GM21737 (cell line): ENCODE measurements around the gene MYO1G.
"Not testable (repeated sequence)": the region's sequence is repeated elsewhere in the genome, so short reads cannot be mapped to it uniquely, and the experiment has no call there.

Experiments used
- ATAC-seq: cut with Tn5 transposase; IDR thresholded peaks from one replicate; pipeline ENCODE4 v1.9.1; 2021; ENCODE audit warnings: mild to moderate bottlenecking, moderate library complexity; ENCODE audit not compliant: unreplicated experiment

Gene MYO1G

GRCh38 chr7:44944821-44945220 lies 34.0 kb downstream of the MYO1G start:
- no peak for ATAC-seq

GRCh38 chr7:44943631-44944030 lies 35.2 kb downstream of the MYO1G start:
- no peak for ATAC-seq

- no peak for ATAC-seq
Observed at GRCh38 chr7:44937426-44937825, 41.4 kb downstream of the MYO1G start.

GRCh38 chr7:44936322-44936721 lies 42.5 kb downstream of the MYO1G start:
- no peak for ATAC-seq

GRCh38 chr7:44935583-44935982 lies 43.2 kb downstream of the MYO1G start:
- ATAC-seq = no peak

GRCh38 chr7:44935016-44935415 lies 43.8 kb downstream of the MYO1G start:
- no peak for ATAC-seq

- ATAC-seq = not testable (repeated sequence)
Observed at GRCh38 chr7:44934510-44934909, 44.3 kb downstream of the MYO1G start.

GRCh38 chr7:44930921-44931320 lies 47.9 kb downstream of the MYO1G start:
- no peak for ATAC-seq

- no peak for ATAC-seq
Observed at GRCh38 chr7:44922351-44922694, 56.5 kb downstream of the MYO1G start.

- ATAC-seq = peak; percentile 89
Observed at GRCh38 chr7:44921607-44922350, 57.0 kb downstream of the MYO1G start.

GRCh38 chr7:44920119-44920518 lies 58.7 kb downstream of the MYO1G start:
- ATAC-seq = no peak

GRCh38 chr7:44918029-44918428 lies 60.8 kb downstream of the MYO1G start:
- ATAC-seq = no peak

- no peak for ATAC-seq
Observed at GRCh38 chr7:44917465-44917864, 61.4 kb downstream of the MYO1G start.

GRCh38 chr7:44914992-44915607 lies 63.7 kb downstream of the MYO1G start:
- ATAC-seq = no peak

- no peak for ATAC-seq
Observed at GRCh38 chr7:44912775-44913347, 66.0 kb downstream of the MYO1G start.
